Fibroblast of the aortic adventitia (primary cell): ENCODE results near the gene FAM221B. TPM values are rescaled to one million over a fixed set of nuclear protein-coding genes. Genes with fewer than 3 reads are reported as not detected.

Source experiments
- DNase-seq: peaks from one replicate; pipeline ENCODE4 v3.0.0-alpha.2; 2010; ENCODE audit warnings: low read depth
- H3K4me3 ChIP-seq: 2 replicates; pipeline ENCODE4 v1.5.1; 2011; ENCODE audit warnings: low read depth, mild to moderate bottlenecking, control low read depth, low read length, moderate library complexity
- small RNA-seq: library from RNA; depleted of rRNA; stranded (forward); fragments of <200 nt; gene quantifications from one replicate; pipeline ENCODE3, GENCODE V24; 2012
- total RNA-seq: library from RNA; depleted of rRNA; stranded (reverse); fragments of >200 nt; gene quantifications from 2 replicates; pipeline ENCODE4 v1.2.3, GENCODE V29; 2012; ENCODE audit warnings: low replicate concordance
- TF ChIP-seq, protein P1 (sequence below): IDR thresholded peaks from 2 replicates; pipeline ENCODE4 v1.5.1; 2011; ENCODE audit warnings: mild to moderate bottlenecking, low read length, control low read depth, inconsistent platforms; ENCODE audit not compliant: insufficient read depth

Gene FAM221B
- total RNA-seq, 1 donor, result not detected

DNA sequence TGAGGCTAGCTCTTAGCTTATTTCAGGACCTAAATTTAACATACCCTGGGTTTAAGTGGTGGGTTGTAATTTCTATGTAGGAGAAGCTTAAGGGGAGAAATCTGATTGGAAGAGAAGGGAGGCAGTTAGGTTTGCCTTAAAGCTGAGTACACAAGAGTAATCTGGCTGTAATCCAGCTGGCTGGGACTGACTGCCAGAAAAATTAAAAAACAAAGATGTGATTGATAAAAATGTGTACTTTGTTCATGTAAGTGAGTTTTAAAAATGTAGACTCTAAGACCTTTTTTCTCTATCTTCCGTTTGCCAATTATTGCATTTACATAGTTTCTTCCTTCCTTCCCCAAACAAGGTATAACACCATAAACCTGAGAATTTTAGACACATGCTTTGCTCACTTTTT lies 57.0 kb downstream of the FAM221B start:
- TF ChIP-seq, protein P1, sequence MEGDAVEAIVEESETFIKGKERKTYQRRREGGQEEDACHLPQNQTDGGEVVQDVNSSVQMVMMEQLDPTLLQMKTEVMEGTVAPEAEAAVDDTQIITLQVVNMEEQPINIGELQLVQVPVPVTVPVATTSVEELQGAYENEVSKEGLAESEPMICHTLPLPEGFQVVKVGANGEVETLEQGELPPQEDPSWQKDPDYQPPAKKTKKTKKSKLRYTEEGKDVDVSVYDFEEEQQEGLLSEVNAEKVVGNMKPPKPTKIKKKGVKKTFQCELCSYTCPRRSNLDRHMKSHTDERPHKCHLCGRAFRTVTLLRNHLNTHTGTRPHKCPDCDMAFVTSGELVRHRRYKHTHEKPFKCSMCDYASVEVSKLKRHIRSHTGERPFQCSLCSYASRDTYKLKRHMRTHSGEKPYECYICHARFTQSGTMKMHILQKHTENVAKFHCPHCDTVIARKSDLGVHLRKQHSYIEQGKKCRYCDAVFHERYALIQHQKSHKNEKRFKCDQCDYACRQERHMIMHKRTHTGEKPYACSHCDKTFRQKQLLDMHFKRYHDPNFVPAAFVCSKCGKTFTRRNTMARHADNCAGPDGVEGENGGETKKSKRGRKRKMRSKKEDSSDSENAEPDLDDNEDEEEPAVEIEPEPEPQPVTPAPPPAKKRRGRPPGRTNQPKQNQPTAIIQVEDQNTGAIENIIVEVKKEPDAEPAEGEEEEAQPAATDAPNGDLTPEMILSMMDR, result no peak
- no peak overlapping the region for H3K4me3 ChIP-seq
- DNase-seq, result peak; percentile 48

- no peak overlapping the region for H3K4me3 ChIP-seq
- TF ChIP-seq, protein P1, result no peak
- no peak for DNase-seq
Measured at GRCh38 chr9:35771075-35771433, 57.5 kb downstream of the FAM221B start.

GRCh38 chr9:35769763-35770162 lies 58.8 kb downstream of the FAM221B start:
- H3K4me3 ChIP-seq, result no peak overlapping the region
- TF ChIP-seq, protein P1, result no peak
- DNase-seq, result no peak

DNA sequence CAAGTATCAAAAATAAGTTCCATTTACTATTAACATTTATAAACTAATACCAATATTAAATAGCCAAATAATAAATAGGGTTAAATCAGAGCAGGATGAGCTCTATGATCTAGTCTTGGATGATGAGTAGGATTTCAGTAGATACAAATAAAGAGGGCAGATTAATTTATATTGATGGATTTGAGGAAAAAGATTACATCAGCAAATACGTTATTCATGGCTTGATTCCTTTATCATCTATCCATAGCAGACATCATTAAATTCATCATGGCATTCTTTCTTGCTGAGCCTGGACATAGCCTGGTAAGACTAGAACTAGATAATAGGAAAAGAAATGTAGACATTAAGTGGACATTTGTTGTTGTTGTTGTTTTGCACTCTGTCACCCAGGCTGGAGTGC lies 61.1 kb downstream of the FAM221B start:
- TF ChIP-seq, protein P1, result no peak
- no peak for DNase-seq
- H3K4me3 ChIP-seq, result no peak overlapping the region

- TF ChIP-seq, protein P1, result no peak
- no peak for DNase-seq
- no peak overlapping the region for H3K4me3 ChIP-seq
Measured at GRCh38 chr9:35766997-35767396, 61.5 kb downstream of the FAM221B start.

Small RNAs within 50 kb of the gene (small RNA-seq; reads per million reads assigned to genes)
- 0.25 reads per million for gene HINT2

Other genes with a start within 250 kb of the FAM221B start
- gene TESK1, start 223.5 kb downstream of the FAM221B start, total RNA-seq, result 13.3 and 21.3 TPM in 2 replicates
- 1.1 and 1.9 TPM in 2 replicates for gene CD72, start 210.3 kb downstream of the FAM221B start, total RNA-seq
- gene SIT1, start 177.8 kb downstream of the FAM221B start, total RNA-seq, result 0.18 and 1.6 TPM in 2 replicates
- gene RMRP, start 170.7 kb downstream of the FAM221B start, total RNA-seq, result 966 and 30,763 TPM in 2 replicates
- gene CCDC107, start 170.4 kb downstream of the FAM221B start, total RNA-seq, result 6.1 and 10.9 TPM in 2 replicates
- 3.9 TPM in 1 of 2 replicates, not detected in the other for gene ARHGEF39, start 163.5 kb downstream of the FAM221B start, total RNA-seq
- gene CA9, start 154.8 kb downstream of the FAM221B start, total RNA-seq, result 0.45 and 1.5 TPM in 2 replicates
- 484 and 2,099 TPM in 2 replicates for gene TPM2, start 138.8 kb downstream of the FAM221B start, total RNA-seq
- gene TLN1, start 96.5 kb downstream of the FAM221B start, total RNA-seq, result 287 and 513 TPM in 2 replicates
- gene CREB3, start 96.1 kb downstream of the FAM221B start, total RNA-seq, result 56.1 and 68.3 TPM in 2 replicates
- 25.5 and 36.1 TPM in 2 replicates for gene GBA2, start 79.5 kb downstream of the FAM221B start, total RNA-seq
- 7.8 and 16.0 TPM in 2 replicates for gene RGP1, start 79.4 kb downstream of the FAM221B start, total RNA-seq
- not detected in 2 replicates for gene MSMP, start 74.5 kb downstream of the FAM221B start, total RNA-seq
- 17.1 and 21.4 TPM in 2 replicates for gene NPR2, start 37.1 kb downstream of the FAM221B start, total RNA-seq
- gene SPAG8, start 16.5 kb downstream of the FAM221B start, total RNA-seq, result 0.81 and 3.3 TPM in 2 replicates
- 24.9 and 32.6 TPM in 2 replicates for gene HINT2, start 13.7 kb downstream of the FAM221B start, total RNA-seq
- gene TMEM8B, start 496 bp upstream of the FAM221B start, total RNA-seq, result 1.9 and 2.8 TPM in 2 replicates
- not detected in 2 replicates for gene OR13J1, start 41.7 kb upstream of the FAM221B start, total RNA-seq
- 0.81 TPM in 1 of 2 replicates, not detected in the other for gene HRCT1, start 77.5 kb upstream of the FAM221B start, total RNA-seq
- not detected in 2 replicates for gene SPAAR, start 80.8 kb upstream of the FAM221B start, total RNA-seq
- not detected in 2 replicates for gene OR2S2, start 129.4 kb upstream of the FAM221B start, total RNA-seq
- gene RECK, start 208.2 kb upstream of the FAM221B start, total RNA-seq, result 30.1 and 61.8 TPM in 2 replicates